Frontal cortex (tissue), 4 donors: Measurements from ENCODE around the gene SMCO4. TPM values are rescaled to one million over a fixed set of nuclear protein-coding genes. Genes with fewer than 3 reads are reported as not detected.
"Not testable (repeated sequence)": the region's sequence is repeated elsewhere in the genome, so short reads cannot be mapped to it uniquely, and the experiment has no call there.

Source experiments
- DNase-seq, 2 donors: peaks; one replicate each; pipeline ENCODE4 v3.0.0; 2012; ENCODE audit warnings: low spot score in 2 of 2
- FAIRE-seq: peaks from 2 replicates; lab custom pipeline; 2012; peaks lifted over from hg19 to GRCh38; lab: Jason Lieb, UNC
- total RNA-seq: library from RNA; depleted of rRNA; stranded (reverse); fragments of >200 nt; gene quantifications from one replicate; pipeline ENCODE4 v1.2.3, GENCODE V29; 2014
- donor health status: control.
- donor health status: control.
- donor health status: control.

The SMCO4 gene, protein sequence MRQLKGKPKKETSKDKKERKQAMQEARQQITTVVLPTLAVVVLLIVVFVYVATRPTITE
- total RNA-seq, result 2.9 TPM

GRCh38 chr11:93543292-93543977, at the start of gene SMCO4:
Gene SMCO4, minus strand, starts transcription at chr11:93543391. Its CDS starts 64,202 bp downstream, at chr11:93479189.
- DNase-seq (peak; percentile 82 to 88), FAIRE-seq (no peak)

GRCh38 chr11:93591247-93591898, 48.2 kb upstream of the SMCO4 start:
- DNase-seq, result no peak
- no peak for FAIRE-seq

- FAIRE-seq (no peak), DNase-seq (no peak)
These were observed 46.2 kb upstream of the SMCO4 start for GRCh38 chr11:93589347-93589746.

- DNase-seq (no peak), FAIRE-seq (no peak)
These were observed 44.8 kb upstream of the SMCO4 start for GRCh38 chr11:93587858-93588581.

DNA sequence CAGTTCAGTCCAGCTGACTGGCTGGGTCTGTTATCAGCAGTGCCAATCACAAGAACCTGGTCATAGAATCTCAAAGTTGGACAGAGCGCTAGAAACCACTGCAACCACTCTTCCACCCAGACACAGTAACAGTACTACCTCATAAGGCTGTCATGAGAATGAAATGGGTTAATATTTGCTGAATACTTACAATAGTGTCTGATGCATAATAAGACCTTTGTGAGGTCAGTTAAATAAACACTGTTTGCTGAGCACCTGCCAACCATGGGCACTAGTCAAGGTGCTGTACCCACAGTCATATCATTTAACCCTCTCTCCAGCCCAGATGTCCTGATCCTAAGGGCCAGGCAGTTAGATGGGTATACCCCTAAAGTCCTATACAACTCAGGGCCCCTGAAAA, 44.2 kb upstream of the SMCO4 start:
- not testable (repeated sequence) for FAIRE-seq

DNA sequence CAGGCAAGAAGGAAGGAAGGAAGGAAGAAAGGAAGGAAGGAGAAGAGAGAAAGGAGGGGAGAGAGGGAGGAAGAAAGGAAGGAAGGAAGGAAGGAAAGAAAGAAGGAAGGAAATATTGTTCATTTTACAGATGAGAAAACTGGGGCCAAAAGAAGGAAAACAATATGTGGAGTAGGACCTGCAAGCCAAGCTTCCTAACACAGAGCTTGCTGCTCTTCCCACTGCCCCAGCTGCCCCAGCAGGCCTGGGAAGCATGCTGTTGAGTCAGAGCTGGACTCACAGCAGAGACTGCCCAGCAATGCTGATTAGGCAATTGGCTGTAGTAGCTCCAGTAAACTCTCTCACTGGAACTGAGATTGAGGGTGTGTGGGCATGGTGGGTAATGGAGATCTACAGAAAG, 42.6 kb upstream of the SMCO4 start:
- FAIRE-seq, result no peak
- no peak for DNase-seq

More for the DNA sequence above, 44.2 kb upstream of the SMCO4 start:
- DNase-seq, result not testable (repeated sequence)

DNA sequence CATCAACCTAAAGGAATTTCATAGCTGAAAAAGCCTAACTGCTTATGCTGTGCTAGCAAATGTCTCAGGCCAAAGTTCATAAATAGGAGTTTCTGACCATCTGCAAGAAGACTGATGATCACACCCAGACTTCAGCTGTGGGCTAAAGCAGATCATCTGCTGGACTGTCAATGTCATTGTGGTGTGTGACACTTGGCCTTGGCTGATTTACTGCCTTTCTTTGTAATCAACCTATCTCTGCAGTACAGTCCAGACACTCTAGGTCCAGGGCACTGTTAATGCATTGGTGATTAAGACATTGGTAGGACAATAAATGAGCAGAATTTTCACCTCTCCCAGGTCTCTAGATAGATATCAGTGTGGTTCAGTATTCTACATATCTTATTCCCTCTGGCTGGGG, 40.3 kb upstream of the SMCO4 start:
- DNase-seq (no peak), FAIRE-seq (no peak)

DNA sequence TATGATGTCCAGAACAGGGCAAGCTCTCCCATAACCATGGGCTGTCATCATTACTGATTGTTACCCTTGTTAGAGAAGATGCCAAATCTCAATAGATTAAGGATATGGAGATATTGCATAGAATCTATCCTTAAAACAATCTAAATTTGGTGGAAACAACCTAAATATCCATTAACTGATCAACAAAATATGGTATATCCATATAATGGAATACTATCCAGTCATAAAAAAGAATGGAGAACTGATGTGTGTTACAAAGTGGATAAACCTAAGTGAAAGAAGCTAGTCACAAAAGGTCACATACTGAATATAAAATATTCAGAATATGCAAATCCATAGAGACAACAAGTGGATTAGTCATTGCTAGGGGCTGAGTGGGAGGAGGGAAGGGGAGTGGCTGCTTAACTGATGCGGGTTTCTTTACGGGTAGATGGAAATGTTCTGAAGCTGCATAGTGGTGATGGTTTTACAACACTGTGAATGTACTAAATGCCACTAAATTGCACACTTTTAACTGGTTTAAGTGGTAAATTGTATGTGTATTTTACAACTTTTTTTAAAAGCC, 36.1 kb upstream of the SMCO4 start:
- FAIRE-seq (no peak), DNase-seq (no peak)

DNA sequence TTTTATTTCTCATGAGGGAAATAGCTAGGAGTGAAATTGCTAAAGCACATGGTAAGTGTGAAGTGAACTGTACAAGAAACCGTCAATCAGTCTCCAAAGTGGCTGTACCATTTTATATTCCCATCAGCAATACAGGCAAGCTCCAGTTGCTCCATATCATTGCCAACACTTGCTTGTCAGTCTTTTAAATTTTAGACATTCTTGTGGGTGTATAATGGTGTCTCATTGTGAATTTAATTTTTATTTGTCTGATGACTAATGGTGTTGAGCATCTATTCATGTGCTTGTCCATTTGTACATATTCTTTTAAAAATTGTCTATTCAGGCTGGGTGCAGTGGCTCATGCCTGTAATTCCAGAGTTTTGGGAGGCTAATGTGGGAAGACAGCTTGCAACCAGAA, 34.1 kb upstream of the SMCO4 start:
- DNase-seq (no peak), FAIRE-seq (no peak)

DNA sequence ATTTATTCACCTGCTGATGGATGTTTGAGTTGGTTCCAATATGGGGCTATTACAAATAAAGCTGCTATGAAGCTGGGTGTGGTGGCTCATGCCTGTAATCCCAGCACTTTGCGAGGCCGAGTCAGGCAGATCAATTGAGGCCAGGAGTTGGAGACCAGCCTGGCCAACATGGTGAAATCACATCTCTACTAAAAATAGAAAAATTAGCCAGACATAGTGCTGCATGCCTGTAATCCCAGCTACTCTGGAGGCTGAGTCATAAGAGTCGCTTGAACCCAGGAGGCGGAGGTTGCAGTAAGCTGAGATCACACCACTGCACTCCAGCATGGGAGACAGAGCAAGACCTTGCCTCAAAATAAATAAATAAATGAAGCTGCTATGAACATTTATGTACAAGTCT, 33.7 kb upstream of the SMCO4 start:
- not testable (repeated sequence) for DNase-seq

DNA sequence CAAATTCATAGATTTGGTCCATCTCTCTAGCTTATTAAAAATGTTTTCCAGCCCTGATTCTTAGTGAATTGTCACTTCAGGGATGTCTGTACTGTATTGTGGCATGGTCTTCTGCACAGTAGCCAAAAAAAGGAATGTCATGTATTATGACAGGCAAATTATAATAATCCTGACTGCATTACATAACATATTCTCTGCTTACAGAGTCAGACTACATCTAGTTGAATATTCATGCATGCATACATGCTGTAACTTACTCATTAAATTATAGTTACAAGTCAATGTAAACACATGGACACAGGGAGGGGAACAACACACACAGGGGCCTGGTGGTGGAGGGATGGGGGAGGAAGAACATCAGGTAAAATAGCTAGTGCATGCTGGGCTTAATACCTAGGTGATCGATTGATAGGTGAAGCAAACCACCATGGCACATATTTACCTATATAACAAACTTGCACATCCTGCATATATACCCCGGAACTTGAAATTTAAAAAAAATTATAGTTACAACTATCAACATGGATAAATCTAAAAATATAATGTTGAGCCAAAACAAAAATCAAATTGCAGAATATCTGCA, 31.5 kb upstream of the SMCO4 start:
- FAIRE-seq, result no peak
- no peak for DNase-seq

More for the DNA sequence above, 33.7 kb upstream of the SMCO4 start:
- FAIRE-seq, result not testable (repeated sequence)

- FAIRE-seq (no peak), DNase-seq (no peak)
These were observed 30.0 kb upstream of the SMCO4 start for GRCh38 chr11:93573184-93573583.

DNA sequence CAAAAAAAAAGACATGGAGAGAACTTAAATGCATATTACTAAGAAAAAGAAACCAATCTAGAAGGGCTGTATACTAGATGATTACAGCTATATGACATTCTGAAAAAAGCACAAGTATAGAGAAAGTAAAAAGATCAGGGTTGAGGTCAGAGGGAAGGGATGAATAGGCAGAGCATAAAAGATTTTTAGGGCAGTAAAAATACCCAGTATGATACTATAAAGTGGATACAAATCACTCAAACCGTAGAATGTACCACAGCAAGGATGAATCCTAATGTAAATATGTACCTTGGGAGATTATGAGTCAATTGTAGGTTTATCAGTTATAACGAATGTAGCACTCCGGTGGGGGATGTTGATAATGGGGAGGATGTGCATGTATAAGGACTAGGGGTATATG, 29.4 kb upstream of the SMCO4 start:
- no peak for FAIRE-seq
- no peak for DNase-seq

DNA sequence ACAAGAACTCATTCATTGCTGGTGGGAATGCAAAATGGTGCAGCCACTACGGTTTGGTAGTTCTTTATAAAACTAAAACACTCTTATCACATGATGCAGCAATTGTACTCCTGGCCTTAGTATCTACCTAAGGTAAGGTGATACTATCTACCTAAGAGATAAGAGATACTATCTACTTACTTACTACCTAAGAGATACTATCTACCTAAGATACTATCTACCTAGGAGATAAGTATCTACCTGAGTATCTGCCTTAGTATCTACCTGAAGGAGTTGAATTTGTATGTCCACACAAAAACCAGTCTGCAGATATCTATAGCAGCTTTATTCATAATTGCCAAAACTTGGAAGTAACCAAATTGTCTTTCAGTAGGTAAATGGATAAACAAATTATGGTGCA, 29.0 kb upstream of the SMCO4 start:
- FAIRE-seq (no peak), DNase-seq (no peak)

DNA sequence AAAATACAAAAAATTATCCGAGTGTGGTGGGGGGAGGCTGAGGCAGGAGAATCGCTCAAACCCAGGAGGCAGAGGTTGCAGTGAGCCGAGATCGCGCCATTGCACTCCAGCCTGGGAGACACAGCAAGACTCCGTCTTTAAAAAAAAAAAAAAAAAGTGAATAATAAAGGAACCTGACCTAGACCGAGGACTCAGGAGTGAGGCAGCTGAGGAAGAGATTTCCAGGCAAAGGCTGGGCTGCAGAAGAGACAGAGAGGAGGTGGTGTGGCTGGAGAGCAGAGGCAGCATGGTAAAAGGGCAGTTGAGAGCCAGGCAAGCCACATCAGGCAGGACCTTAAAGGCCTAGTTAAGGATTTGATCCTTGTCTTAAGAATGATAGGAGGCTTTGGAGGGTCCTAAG, 28.4 kb upstream of the SMCO4 start:
- no peak for FAIRE-seq

DNA sequence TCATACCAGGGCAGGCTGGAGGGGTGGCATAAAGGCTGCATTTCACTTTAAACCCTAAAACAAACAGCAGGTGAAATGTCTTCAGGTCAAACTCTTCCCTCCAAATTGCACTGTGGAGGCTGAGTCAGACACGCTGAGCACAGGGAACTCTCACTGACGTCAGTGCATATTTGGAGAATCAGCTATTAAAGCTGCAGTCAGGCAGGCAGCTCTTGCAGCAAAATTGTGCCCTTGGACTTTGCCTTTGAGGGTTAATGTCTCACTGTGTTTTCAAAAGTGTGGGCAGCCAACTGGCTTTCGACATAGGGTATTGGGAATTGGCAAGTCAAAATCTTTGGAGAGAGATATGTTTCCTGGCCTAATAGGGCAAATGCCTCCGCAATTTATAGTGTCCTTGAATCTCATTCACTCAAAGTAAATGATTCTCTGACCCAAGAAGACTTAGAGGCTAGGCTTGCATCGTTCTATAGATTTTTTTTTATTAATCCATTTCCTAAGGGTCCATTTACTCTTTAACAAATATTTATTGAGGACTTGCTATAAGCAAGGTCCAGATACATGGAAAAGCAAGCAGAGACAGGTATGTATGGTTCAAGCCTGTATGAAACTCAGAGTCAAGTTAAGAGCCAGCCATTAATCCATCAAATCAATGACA, 27.7 kb upstream of the SMCO4 start:
- DNase-seq (no peak), FAIRE-seq (no peak)

More for the DNA sequence above, 28.4 kb upstream of the SMCO4 start:
- no peak for DNase-seq

- DNase-seq, result no peak
- FAIRE-seq, result no peak
These were observed 26.3 kb upstream of the SMCO4 start for GRCh38 chr11:93569496-93569895.

DNA sequence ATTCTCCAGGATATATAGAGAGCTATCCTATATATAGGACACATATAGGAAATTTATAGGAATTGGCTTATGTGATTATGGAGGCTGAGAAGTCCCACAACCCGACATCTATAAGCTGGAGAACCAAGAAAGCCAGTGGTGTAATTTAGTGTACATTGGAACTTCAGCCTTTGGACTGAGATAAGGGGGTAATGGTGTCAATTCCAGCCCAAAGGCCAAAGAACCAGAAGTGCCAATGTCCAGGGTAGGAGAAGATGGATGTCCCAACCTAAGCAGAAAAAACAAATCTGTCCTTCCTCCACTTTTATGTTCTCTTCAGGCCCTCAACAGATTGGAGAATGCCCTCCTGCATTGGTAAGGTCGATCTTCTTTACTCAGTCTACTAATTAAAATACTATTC, 25.5 kb upstream of the SMCO4 start:
- FAIRE-seq, result no peak
- DNase-seq, result no peak

DNA sequence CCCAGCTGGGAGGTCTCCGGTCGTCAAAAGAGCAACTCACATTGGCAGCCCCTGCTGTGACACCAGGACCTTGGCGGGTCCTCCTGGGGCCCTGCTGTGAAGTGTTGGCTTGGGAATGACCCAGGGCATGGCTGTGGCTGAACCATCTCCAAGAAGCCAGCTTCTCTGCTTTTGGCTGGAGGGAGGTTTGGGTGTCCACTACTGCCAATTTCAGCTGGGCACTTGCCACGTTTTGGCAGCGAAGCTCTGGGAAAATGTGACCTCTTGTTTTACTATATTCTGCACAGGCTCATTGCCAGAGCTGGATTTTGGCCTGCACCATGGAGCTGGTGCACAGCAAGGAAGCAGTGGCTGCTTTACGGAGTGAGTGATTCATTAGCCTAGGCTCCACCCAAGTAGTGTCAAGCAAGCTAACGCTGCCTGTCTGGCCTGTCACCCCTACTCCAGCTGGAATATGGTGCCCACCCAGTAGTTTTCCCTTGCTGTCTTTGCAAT, 24.3 kb upstream of the SMCO4 start:
- DNase-seq, result no peak
- no peak for FAIRE-seq

- DNase-seq (no peak), FAIRE-seq (no peak)
These were observed 21.7 kb upstream of the SMCO4 start for GRCh38 chr11:93564895-93565294.
